Calu3 (cell line): ENCODE measurements around the gene HMGA1. TPM values are rescaled to one million over a fixed set of nuclear protein-coding genes. Genes with fewer than 3 reads are reported as not detected.

Experiments used
- BruUV-seq: library from RNA; stranded (reverse); fragments of 400-500 nt; replicated peaks from 2 replicates; lab custom pipeline; 2021; lab: Mats Ljungman, UMichigan
- CTCF ChIA-PET: fragments of 300-600 bp; sonication (Branson Sonifier 250); formaldehyde crosslinking; loops from one replicate; lab custom pipeline; 2022; ENCODE audit warnings: antibody characterized with exemption; lab: Charles Lee
- DNase-seq: peaks from one replicate; pipeline ENCODE4 v3.0.0; 2022
- H3K27ac Mint-ChIP-seq: one replicate; pipeline ENCODE4 v1.8.0; 2022; ENCODE audit warnings: mixed read lengths; ENCODE audit not compliant: unreplicated experiment
- H3K27me3 Mint-ChIP-seq: one replicate; pipeline ENCODE4 v1.8.0; 2022; ENCODE audit warnings: mixed read lengths; ENCODE audit not compliant: unreplicated experiment
- H3K36me3 Mint-ChIP-seq: one replicate; pipeline ENCODE4 v1.8.0; 2022; ENCODE audit warnings: mild to moderate bottlenecking, moderate library complexity, mixed read lengths; ENCODE audit not compliant: insufficient read depth, unreplicated experiment
- H3K4me1 Mint-ChIP-seq: one replicate; pipeline ENCODE4 v1.8.0; 2022; ENCODE audit warnings: mild to moderate bottlenecking, low read depth, mixed read lengths; ENCODE audit not compliant: unreplicated experiment
- H3K4me3 Mint-ChIP-seq: one replicate; pipeline ENCODE4 v1.8.0; 2022; ENCODE audit warnings: mild to moderate bottlenecking, low read depth, moderate library complexity, mixed read lengths; ENCODE audit not compliant: unreplicated experiment
- H3K9me3 Mint-ChIP-seq: one replicate; pipeline ENCODE4 v1.8.0; 2022; ENCODE audit warnings: low read depth, mixed read lengths; ENCODE audit not compliant: unreplicated experiment
- intact Hi-C: fragments of 100-400 bp; cut with micrococcal nuclease; formaldehyde crosslinking; loops from one replicate; pipeline ENCODE4 v1.10.0; 2022; ENCODE audit not compliant: unreplicated experiment
- total RNA-seq: library from RNA; stranded (reverse); gene quantifications from 2 replicates; pipeline ENCODE4 v1.2.3, GENCODE V29; 2022
- TF ChIP-seq, protein P1 (sequence below): fragments of 200-600 bp; IDR thresholded peaks from one replicate; pipeline ENCODE4 v1.8.0; 2022; ENCODE audit warnings: antibody characterized with exemption; ENCODE audit not compliant: unreplicated experiment

HMGA1 gene
- total RNA-seq, 1 experiment from 2014 or later, result 1,138 TPM

DNA sequence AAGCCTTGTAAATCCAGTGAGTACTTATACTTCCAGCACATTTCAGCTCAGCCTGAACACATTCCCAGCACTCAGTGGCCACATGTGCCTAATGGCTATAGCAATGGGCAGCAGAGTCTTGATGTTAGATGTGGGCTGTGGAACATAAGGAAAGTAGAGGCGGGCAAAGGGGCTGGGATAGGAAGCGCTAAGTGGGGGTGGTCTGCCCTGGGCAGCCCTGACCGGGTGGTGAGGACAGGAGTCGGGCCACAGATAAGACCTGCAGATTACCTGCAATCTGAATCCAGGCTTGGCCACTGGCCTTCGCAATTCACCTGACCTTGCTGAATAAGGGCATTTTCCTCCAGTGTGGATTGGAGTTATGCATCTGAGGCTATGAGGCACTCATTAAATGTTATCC lies 11.1 kb upstream of the HMGA1 start:
- Mint-ChIP-seq H3K9me3 (no peaks in the 10 kb centered on the region), H3K27me3 (no peaks in the 10 kb centered on the region), H3K36me3 (peaks cover 28% of the 10 kb centered on the region), H3K4me1 (peaks cover 72% of the 10 kb centered on the region), H3K4me3 (no peak overlapping the region), H3K27ac (no peak overlapping the region)
- BruUV-seq, result no TSS peak
- intact Hi-C loops, result no loop called here
- CTCF ChIA-PET, result no interaction called here
- TF ChIP-seq, protein P1, sequence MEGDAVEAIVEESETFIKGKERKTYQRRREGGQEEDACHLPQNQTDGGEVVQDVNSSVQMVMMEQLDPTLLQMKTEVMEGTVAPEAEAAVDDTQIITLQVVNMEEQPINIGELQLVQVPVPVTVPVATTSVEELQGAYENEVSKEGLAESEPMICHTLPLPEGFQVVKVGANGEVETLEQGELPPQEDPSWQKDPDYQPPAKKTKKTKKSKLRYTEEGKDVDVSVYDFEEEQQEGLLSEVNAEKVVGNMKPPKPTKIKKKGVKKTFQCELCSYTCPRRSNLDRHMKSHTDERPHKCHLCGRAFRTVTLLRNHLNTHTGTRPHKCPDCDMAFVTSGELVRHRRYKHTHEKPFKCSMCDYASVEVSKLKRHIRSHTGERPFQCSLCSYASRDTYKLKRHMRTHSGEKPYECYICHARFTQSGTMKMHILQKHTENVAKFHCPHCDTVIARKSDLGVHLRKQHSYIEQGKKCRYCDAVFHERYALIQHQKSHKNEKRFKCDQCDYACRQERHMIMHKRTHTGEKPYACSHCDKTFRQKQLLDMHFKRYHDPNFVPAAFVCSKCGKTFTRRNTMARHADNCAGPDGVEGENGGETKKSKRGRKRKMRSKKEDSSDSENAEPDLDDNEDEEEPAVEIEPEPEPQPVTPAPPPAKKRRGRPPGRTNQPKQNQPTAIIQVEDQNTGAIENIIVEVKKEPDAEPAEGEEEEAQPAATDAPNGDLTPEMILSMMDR, result no peak
- no peak for DNase-seq

DNA sequence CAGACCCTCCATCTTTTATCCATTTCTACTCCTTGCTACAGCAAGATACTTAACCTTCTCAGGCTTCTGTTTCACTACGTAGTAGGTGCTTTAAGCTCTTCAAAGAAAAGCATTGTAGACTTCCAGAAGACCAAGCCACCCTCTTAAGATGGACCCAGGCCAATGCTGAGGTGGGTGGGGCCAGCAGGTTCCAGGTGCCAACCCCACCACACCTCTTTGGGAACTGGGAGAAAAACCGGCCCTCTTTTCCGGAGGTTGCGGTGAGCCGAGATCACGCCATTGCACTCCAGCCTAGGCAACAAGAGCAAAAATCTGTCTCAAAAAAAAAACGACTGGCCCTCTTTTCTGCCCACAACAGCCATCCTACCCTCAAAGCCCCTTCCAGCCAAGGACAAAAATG lies 10.6 kb upstream of the HMGA1 start:
- Mint-ChIP-seq H3K4me3 (no peak overlapping the region), H3K36me3 (peaks cover 28% of the 10 kb centered on the region), H3K27me3 (no peaks in the 10 kb centered on the region), H3K9me3 (no peaks in the 10 kb centered on the region), H3K4me1 (peaks cover 77% of the 10 kb centered on the region), H3K27ac (no peak overlapping the region)
- CTCF ChIA-PET, result interaction anchor here (1.0 kb wide), 1 partner anchor 11 kb away, joined by 3 read pairs; the partner anchor contains the start of gene HMGA1
- TF ChIP-seq, protein P1, result no peak
- intact Hi-C loops, result no loop called here
- DNase-seq, result no peak
- BruUV-seq, result no TSS peak

DNA sequence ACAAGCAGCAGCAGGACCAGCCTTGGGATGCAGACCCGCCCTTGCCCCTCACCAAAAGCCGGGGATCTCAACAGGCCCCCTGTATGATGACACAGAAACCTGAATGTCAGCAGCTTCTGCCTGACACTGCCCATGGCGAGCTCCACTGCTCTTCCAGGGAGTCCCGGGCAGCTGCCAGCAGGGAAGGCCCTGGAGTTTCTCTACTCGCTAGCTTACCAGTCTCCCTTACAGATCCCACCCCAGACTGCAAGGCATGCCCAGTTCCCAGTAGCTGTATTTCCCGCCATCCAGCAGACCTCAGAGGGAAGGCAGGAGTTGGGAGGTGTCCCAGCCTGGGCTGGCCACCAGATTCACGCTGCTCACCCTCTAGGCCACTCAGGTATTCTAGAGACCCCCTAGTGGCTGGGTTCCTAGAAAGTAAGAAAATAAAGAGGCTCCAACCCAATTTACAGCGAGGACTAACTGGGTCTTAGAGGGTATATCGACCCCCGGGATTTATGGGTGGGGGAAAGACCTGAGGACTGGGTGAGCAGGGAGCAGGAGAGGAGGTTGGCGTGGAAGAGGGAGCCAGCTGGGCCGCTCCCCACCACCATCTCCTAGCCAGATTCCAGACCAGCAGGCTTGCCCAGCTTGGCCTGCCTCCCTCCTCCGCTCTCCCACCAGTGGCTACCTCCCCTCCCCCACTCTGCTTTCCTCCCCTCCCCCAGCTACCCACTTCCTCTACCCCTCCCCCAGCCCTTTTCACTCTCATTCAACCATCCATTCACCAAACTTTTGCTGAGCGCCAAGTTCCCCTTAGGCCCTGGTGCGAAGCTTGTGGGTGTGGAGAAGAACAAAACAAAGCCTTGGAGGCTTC lies 9.7 kb upstream of the HMGA1 start:
- CTCF ChIA-PET, result interaction anchor here (0.6 to 1.0 kb wide), 6 partner anchors 10 to 906 kb away, joined by 3 to 6 read pairs (median 4); partner anchors contain the start of genes ANKS1A and HMGA1
- no TSS peak for BruUV-seq
- H3K9me3 Mint-ChIP-seq, result no peaks in the 10 kb centered on the region
- H3K27ac Mint-ChIP-seq, result peak overlapping the region; percentile 71
- peaks cover 28% of the 10 kb centered on the region for H3K36me3 Mint-ChIP-seq
- H3K4me1 Mint-ChIP-seq, result peaks cover 77% of the 10 kb centered on the region
- TF ChIP-seq, protein P1, result peak; percentile 54
- DNase-seq, result no peak
- intact Hi-C loops, result no loop called here
- no peak overlapping the region for H3K4me3 Mint-ChIP-seq
- H3K27me3 Mint-ChIP-seq, result no peaks in the 10 kb centered on the region

DNA sequence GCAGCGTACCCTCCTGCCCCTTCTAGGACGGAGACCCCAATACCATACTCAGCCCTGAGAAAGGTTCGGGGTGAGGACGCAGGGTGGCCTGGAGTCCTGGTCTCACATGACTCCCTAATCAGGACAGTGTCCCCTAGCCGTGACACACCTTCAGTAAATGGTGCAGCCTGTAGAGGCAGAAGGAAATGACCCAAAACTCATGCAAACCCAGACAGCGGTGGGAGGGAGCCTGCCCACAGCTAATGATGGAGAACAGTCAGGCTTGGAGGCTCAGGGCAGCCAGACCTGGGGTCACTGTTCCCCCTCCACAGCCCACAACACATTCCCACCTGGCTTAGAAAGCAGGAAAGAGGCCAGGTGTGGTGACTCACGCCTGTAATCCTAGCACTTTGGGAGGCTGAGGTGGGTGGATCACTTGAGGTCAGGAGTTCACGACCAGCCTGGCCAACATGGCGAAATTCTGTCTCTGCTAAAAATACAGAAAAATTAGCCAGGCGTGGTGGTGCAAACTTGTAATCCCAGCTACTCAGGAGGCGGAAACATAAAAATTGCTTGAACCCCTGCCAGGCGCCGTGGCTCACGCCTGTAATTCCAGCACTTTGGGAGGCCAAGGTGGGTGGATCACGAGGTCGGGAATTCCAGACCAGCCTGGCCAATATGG lies 8.8 kb upstream of the HMGA1 start:
- Mint-ChIP-seq H3K27ac (peak overlapping the region; percentile 71), H3K9me3 (no peaks in the 10 kb centered on the region), H3K27me3 (no peaks in the 10 kb centered on the region), H3K4me1 (peaks cover 79% of the 10 kb centered on the region), H3K36me3 (peaks cover 28% of the 10 kb centered on the region), H3K4me3 (no peak overlapping the region)
- DNase-seq, result peak; percentile 59
- intact Hi-C loops, result no loop called here
- TF ChIP-seq, protein P1, result no peak
- no TSS peak for BruUV-seq
- CTCF ChIA-PET, result interaction anchor here (0.7 kb wide), 4 partner anchors 9 to 907 kb away, joined by 3 to 4 read pairs (median 3); no protein-coding TSS in a partner anchor
